Measurements from ENCODE around the gene C8A.

- TF ChIP-seq EZH2 (IDR thresholded peaks at IDR 0.05; ENCODE audit: insufficient read depth, poor library complexity, severe bottlenecking) (no peak), EZH2phosphoT487 (IDR thresholded peaks at IDR 0.05; ENCODE audit: insufficient read depth, low read depth) (no peak)
Measured at GRCh38 chr1:56912325-56912724, 57.7 kb downstream of the C8A start.
